HEK293 (cell line): Measurements from ENCODE around the gene FUT8.

Source experiments
- CTCF ChIP-seq: fragments of 450-650 bp; formaldehyde crosslinking; IDR thresholded peaks from 2 replicates; pipeline ENCODE4 v1.5.1; 2016; ENCODE audit warnings: missing biosample characterization, missing genetic modification characterization
- ELK4 ChIP-seq: IDR thresholded peaks from 2 replicates; pipeline ENCODE4 v1.6.1; 2011; ENCODE audit warnings: mild to moderate bottlenecking, low read depth, low read length, borderline replicate concordance
- IKZF3 ChIP-seq: fragments of 450-650 bp; IDR thresholded peaks from 2 replicates; pipeline ENCODE4 v1.5.0; 2018; ENCODE audit warnings: missing biosample characterization, mild to moderate bottlenecking, missing genetic modification characterization, moderate library complexity
- KLF8 ChIP-seq: fragments of 450-650 bp; formaldehyde crosslinking; IDR thresholded peaks from 2 replicates; pipeline ENCODE4 v1.5.1; 2016; ENCODE audit warnings: missing biosample characterization, missing genetic modification characterization
- REST ChIP-seq: fragments of 450-650 bp; formaldehyde crosslinking; IDR thresholded peaks from 2 replicates; pipeline ENCODE4 v1.5.1; 2016; ENCODE audit warnings: missing biosample characterization, missing genetic modification characterization
- ZBTB1 ChIP-seq: fragments of 450-650 bp; formaldehyde crosslinking; IDR thresholded peaks from 2 replicates; pipeline ENCODE4 v1.5.1; 2016; ENCODE audit warnings: missing biosample characterization, missing genetic modification characterization
- ZBTB21 ChIP-seq: fragments of 450-650 bp; formaldehyde crosslinking; IDR thresholded peaks from 2 replicates; pipeline ENCODE4 v1.5.1; 2017; ENCODE audit warnings: missing biosample characterization, missing genetic modification characterization
- ZEB2 ChIP-seq: fragments of 450-650 bp; formaldehyde crosslinking; IDR thresholded peaks from 2 replicates; pipeline ENCODE4 v1.5.1; 2016; ENCODE audit warnings: missing biosample characterization, missing genetic modification characterization
- ZNF398 ChIP-seq: fragments of 450-650 bp; formaldehyde crosslinking; IDR thresholded peaks from 2 replicates; pipeline ENCODE4 v1.5.1; 2017; ENCODE audit warnings: missing biosample characterization, missing genetic modification characterization
- ZSCAN18 ChIP-seq: fragments of 450-650 bp; formaldehyde crosslinking; IDR thresholded peaks from 2 replicates; pipeline ENCODE4 v1.5.1; 2016; ENCODE audit warnings: missing biosample characterization, missing genetic modification characterization

GRCh38 chr14:65528069-65528468, 115.5 kb downstream of the FUT8 start:
- TF ChIP-seq REST (tag by site-specific recombination) = no peak
- no peak for TF ChIP-seq ZSCAN18 (tag by site-specific recombination)
- no peak for TF ChIP-seq CTCF
- TF ChIP-seq ZBTB1 (tag by site-specific recombination) = no peak
- no peak for TF ChIP-seq ZEB2 (tag by site-specific recombination)
- no peak for TF ChIP-seq IKZF3 (tag by site-specific recombination)
- TF ChIP-seq ZNF398 (tag by site-specific recombination) = no peak
- no peak for TF ChIP-seq ELK4
- TF ChIP-seq KLF8 (tag by site-specific recombination) = no peak
- no peak for TF ChIP-seq ZBTB21 (tag by site-specific recombination)
